ENCODE measurements around the gene EXOC4.

- no peak for TF ChIP-seq CTCF (IDR thresholded peaks at IDR 0.05)
- TF ChIP-seq POLR2A (IDR thresholded peaks at IDR 0.05), result no peak
Observed at GRCh38 chr7:133591704-133592340, 338.9 kb downstream of the EXOC4 start.

Data from lower leg skin (tissue), 3 donors.